T-helper 2 cell (primary cell): ENCODE data around the gene DGUOK.
"Not testable (repeated sequence)": the region's sequence is repeated elsewhere in the genome, so short reads cannot be mapped to it uniquely, and the experiment has no call there.

Experiments used
- DNase-seq, 5 experiments: peaks; one replicate each; pipeline versions ENCODE4 v3.0.0 to v3.0.0-alpha.2; 2012 to 2022

The DGUOK gene

DNA sequence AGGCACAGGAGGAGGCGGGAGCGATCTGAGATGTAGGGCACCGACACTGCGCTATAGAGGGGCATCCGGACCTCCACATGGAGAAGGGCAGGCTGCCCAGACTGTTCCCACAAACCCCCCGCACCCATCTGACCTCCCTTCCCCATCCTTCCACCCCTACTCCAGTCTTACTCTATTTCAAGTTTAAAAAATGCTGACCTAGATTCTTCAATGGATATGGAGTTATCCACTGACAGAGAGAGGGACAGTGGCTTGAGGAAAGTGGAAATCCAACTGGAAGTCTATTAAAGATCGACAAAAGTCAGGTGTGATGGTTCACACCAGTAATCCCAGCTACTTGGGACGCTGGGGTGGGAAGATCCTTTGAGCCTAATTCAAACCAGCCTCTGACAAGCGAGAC lies 5.1 kb upstream of the DGUOK start:
- no peak for DNase-seq

DNA sequence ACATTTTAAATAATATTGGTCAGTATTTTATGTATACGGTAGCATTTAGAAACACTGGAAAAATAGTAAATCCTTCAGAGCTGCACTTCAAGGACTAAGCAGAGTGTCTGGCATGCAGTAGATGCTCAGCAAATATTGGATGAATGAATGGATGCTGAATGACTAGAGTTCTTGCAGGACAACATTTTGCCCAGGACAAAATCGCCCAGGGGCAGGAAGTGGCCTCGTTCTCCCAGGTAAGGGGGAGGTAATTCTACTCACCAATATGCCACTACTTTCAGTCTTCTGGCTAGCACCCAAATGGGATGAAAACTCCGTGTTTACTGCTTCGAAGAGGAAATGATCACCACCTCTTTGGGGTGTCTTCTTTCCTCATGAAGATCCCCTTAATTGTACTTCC lies 4.0 kb upstream of the DGUOK start:
- no peak for DNase-seq

GRCh38 chr2:73925033-73925704 lies 1.5 kb upstream of the DGUOK start:
- DNase-seq = no peak

DNA sequence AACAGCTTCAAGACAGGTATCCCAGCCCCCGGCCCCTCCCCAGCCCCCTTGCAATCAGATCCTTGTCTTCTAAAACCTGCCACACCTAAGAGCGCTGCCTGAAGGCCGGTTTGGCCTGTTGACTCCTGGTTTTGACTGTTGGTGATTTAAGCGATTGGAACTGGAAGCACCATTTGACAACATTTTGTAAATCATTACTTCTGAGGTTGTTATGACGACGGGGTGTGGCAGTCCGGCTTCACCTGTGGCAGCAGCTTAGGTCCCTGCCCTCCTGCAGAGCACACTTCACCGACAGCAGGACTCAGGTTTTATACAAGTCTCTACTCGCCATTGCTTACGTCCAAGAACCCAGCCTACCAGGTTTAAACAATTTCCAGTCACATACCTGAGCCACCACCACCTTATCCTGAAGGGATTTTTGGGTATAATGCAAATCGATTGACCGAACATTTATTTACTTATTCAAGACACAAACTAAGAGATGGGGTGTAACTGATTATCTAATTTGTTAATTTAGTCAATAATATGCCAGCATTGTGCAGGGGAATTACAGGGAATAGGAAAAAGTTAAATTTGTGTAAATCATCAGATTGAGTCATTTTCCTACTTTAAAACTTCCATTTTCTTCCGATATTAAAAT lies 707 bp upstream of the DGUOK start:
- DNase-seq = no peak

- no peak for DNase-seq
Measured at GRCh38 chr2:73927344-73927743, 664 bp downstream of the DGUOK start.

GRCh38 chr2:73928963-73929347 lies 2.3 kb downstream of the DGUOK start:
- DNase-seq = no peak

DNA sequence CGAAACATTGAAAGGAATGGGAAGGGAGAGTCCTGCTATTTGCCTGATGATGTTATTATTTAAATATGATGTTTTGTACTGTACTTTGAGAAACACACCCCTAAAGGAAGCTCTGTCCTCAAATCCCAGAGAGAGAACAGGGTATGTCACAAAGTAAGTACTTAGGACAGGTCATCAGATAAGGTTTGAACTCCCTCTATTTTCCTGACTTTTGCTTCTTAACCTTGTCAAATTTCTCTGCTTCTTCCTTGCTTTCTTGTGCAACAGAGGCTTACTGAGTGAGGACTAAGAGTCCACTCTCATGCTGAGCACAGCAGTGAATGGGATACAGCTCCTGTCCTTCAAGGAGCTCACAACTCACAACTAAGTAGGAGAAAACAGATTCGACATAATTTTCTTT lies 3.7 kb downstream of the DGUOK start:
- no peak for DNase-seq

- DNase-seq = peak in 1 of 5 experiments; percentile 67
Measured at GRCh38 chr2:73931531-73932500, 5.1 kb downstream of the DGUOK start.

DNA sequence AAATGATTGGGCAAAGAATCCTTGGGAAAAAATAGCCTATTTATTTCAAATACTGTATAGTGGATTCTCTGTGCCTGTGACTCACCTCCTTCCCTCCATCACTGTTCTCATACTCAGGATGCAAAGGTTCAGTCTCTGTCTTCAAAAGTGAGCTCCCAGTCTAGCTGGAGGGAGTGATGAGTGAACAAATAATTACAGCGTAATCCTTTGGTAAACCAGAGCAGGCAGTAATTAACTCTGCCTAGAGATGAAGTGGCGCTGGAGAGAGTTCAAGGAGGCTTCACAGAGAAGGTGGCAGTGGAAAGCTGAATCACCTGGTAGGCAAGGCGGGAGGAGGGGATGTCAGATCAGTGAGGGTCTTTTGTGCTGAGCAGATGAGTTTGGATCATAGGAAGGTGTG lies 6.5 kb downstream of the DGUOK start:
- DNase-seq = no peak

DNA sequence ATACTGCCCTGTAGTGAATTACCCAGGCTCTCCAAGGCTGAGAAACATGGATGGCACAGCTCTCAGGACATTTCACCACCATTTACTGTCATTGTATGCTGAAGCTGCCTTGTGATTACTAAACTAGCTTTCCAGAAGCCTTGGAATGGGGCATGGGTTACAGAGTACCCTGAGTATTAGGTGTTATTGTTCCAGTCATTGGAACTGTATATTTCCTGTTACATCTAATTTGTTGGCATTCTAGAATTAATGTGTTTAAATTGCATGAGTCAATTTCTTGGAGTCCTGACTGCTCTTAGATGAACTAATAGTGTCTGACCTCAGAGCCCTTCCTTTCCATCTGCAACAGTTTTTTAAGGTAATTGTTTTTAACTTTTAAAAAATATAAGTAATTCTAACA lies 9.0 kb downstream of the DGUOK start:
- no peak for DNase-seq

GRCh38 chr2:73937103-73937885 lies 10.6 kb downstream of the DGUOK start:
- no peak for DNase-seq

DNA sequence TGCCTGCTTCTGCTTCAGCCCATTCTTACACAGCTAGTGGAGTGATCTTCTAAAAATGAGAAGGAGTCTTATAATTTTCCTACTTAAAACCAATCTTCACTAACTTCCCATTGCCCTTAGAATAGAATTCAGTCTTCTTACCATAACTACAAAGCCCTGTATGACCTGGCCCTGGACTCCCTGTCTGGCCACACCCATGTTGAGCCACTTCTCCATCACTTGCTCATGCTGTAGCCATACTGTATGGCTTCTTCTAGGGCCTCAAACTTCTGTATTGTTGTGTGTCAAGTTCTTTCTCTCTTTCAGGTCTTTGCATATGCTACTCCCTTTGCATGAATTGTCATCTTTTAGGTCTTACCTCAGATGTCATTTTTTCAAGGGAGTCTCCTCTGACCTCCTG lies 11.2 kb downstream of the DGUOK start:
- no peak for DNase-seq

GRCh38 chr2:73938718-73939352 lies 12.2 kb downstream of the DGUOK start:
- DNase-seq = peak in 1 of 5 experiments; percentile 81

GRCh38 chr2:73939419-73939818 lies 12.7 kb downstream of the DGUOK start:
- peak in 1 of 5 experiments; percentile 45 for DNase-seq

DNA sequence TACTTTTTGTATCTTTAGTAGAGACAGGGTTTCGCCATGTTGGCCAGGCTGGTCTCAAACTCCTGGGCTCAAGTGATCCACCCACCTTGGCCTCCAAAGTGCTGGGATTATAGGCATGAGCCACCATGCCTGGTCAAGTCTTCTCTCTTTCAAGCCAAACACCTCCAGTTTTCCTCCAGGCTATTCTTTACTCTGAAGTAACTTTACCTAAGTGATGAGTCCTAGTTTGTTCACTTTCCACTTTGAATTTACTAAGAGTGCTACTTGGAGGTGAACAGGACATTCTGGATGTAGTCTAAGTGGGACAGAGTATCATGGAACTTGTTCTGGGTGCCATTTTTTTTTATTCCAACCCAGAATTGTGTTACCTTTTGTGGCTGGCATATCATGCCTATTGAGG lies 13.4 kb downstream of the DGUOK start:
- not testable (repeated sequence) for DNase-seq

- peak in 1 of 5 experiments; percentile 52 for DNase-seq
Measured at GRCh38 chr2:73942664-73943063, 16.0 kb downstream of the DGUOK start.

DNA sequence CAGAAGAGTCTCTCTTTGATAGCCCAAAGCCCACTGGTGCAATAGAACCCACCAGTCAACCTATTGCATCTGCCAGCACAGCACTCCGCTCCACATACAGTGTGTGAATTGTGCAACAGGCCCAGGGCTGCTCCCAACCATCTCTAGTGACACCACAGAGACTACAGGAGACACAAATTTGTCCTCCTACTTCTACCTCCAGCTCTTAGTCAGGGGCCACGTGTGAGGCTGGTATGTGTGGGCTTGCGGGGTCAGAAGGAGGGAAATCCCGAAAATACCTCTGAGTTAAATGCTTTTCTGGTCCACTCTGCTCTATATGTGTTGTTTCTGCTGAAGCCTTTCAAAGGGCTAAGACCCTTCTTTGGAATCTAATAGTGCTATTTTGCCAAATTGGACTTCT lies 18.0 kb downstream of the DGUOK start:
- no peak for DNase-seq

DNA sequence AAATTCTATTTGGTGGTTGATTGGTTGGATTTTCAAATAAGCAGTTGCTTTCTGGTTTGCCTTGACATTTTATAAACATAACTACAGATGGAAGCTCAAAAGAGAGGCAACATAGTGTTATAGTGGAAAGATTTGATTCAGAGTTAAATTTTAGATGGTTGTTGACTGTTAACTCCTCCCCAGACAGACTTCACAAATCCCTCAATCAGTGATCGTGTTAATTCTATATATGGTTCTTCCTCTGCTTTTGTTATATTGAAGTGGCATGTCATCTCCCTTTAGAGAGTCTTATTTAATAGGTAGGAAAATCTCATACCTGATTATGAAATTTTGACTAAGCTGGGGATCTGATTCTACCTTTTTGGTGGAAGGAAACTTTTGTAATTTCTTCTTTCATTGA lies 19.5 kb downstream of the DGUOK start:
- no peak for DNase-seq

GRCh38 chr2:73946666-73947065 lies 20.0 kb downstream of the DGUOK start:
- DNase-seq = no peak

DNA sequence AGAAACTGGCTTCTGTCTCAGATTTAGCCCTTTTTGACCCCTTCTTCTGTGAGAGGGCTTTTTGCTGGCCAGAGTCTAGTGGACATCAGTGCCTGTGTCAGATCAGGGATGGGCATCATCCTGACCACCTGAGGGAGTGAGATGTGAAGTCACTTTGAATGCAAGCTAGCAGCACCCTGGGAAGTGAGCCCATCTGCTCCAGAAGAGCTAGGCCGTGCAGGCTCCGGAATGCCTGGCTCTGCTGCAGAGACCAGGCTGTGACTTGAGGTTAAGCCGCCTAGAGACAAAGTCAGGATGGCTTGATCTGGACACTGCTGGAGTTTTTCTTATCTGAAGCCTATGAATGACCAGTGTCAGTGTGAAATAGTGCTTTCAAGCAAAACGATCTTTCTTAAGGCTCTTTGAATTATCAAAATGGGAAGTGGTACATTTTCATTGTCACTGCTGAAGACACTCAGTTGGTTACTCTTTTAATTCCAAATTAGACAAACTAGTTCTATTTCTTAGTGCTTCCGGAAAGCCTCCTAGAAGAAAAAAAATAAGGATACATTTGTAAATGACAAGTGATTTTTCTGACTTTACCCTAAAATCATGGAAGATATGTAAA lies 20.8 kb downstream of the DGUOK start:
- no peak for DNase-seq

- peak in 1 of 5 experiments; percentile 74 for DNase-seq
Measured at GRCh38 chr2:73949802-73950201, 23.1 kb downstream of the DGUOK start.
